Airway epithelial cell (primary cell): ENCODE results near the gene GARIN1A. TPM values are rescaled to one million over a fixed set of nuclear protein-coding genes. Genes with fewer than 3 reads are reported as not detected.

Experiments
- total RNA-seq: library from RNA; depleted of rRNA; stranded (reverse); fragments of >200 nt; gene quantifications from 2 replicates; pipeline ENCODE4 v1.2.3, GENCODE V29; 2015

Gene GARIN1A
- total RNA-seq: 0.21 TPM in 1 of 2 replicates, not detected in the other

DNA sequence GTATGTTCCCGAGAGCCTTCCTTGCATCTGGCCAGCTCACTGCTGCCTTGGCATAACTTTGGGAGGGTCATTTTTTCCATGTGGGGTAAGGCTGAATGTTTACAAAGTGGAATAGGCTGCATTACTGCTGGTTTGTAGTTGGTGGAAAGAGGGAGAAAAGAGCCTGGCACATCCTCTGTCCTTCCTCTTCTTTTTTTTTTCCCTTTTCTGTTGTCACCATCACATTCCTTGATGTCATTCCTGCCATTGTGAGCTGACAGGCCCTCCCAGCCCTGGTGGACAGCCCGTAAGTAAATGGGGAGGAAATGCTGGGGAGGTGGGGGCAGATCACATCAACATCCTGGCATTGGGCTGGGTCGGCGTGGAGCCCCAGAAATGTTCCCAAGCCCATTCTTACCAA lies at the start of gene GARIN1A:
TSS of gene GARIN1A (plus strand) at position 301 of the 400 bp plus-strand sequence. CDS start 106 bp downstream, outside the sequence.

Other genes starting within 250 kb of the GARIN1A start
- 25.7 and 33.3 TPM in 2 replicates for gene HILPDA, start 216.4 kb upstream of the GARIN1A start, total RNA-seq
- 28.0 and 29.0 TPM in 2 replicates for gene METTL2B, start 195.5 kb upstream of the GARIN1A start, total RNA-seq
- gene CALU, start 67.1 kb downstream of the GARIN1A start, total RNA-seq: 90.0 and 114 TPM in 2 replicates
- not detected in 2 replicates for gene OPN1SW, start 103.5 kb downstream of the GARIN1A start, total RNA-seq
- gene CCDC136, start 119.7 kb downstream of the GARIN1A start, total RNA-seq: 0.14 and 0.35 TPM in 2 replicates
- gene FLNC, start 158.1 kb downstream of the GARIN1A start, total RNA-seq: 0.84 and 0.85 TPM in 2 replicates
- gene ATP6V1F, start 190.6 kb downstream of the GARIN1A start, total RNA-seq: 129 and 178 TPM in 2 replicates
- gene KCP, start 238.4 kb downstream of the GARIN1A start, total RNA-seq: 0.42 and 0.49 TPM in 2 replicates